Calu3 (cell line): ENCODE data around the gene YARS1. TPM values are rescaled to one million over a fixed set of nuclear protein-coding genes. Genes with fewer than 3 reads are reported as not detected.
A peak's percentile ranks its signal among the peaks of the same experiment; 100 is the strongest.

ENCODE experiments used
- Bru-seq: library from RNA; stranded (reverse); fragments of 400-500 nt; gene quantifications from one replicate; lab custom pipeline; 2021; lab: Mats Ljungman, UMichigan
- BruChase-seq, 2 experiments: library from RNA; stranded (reverse); fragments of 400-500 nt; gene quantifications; one replicate each; lab custom pipeline; 2021; lab: Mats Ljungman, UMichigan
- BruUV-seq: library from RNA; stranded (reverse); fragments of 400-500 nt; replicated peaks from 2 replicates; lab custom pipeline; 2021; lab: Mats Ljungman, UMichigan
- CTCF ChIA-PET: fragments of 300-600 bp; sonication (Branson Sonifier 250); formaldehyde crosslinking; loops from one replicate; lab custom pipeline; 2022; ENCODE audit warnings: antibody characterized with exemption; lab: Charles Lee
- DNase-seq: peaks from one replicate; pipeline ENCODE4 v3.0.0; 2022
- H3K27ac Mint-ChIP-seq: one replicate; pipeline ENCODE4 v1.8.0; 2022; ENCODE audit warnings: mixed read lengths; ENCODE audit not compliant: unreplicated experiment
- H3K27me3 Mint-ChIP-seq: one replicate; pipeline ENCODE4 v1.8.0; 2022; ENCODE audit warnings: mixed read lengths; ENCODE audit not compliant: unreplicated experiment
- H3K36me3 Mint-ChIP-seq: one replicate; pipeline ENCODE4 v1.8.0; 2022; ENCODE audit warnings: mild to moderate bottlenecking, moderate library complexity, mixed read lengths; ENCODE audit not compliant: insufficient read depth, unreplicated experiment
- H3K4me1 Mint-ChIP-seq: one replicate; pipeline ENCODE4 v1.8.0; 2022; ENCODE audit warnings: mild to moderate bottlenecking, low read depth, mixed read lengths; ENCODE audit not compliant: unreplicated experiment
- H3K4me3 Mint-ChIP-seq: one replicate; pipeline ENCODE4 v1.8.0; 2022; ENCODE audit warnings: mild to moderate bottlenecking, low read depth, moderate library complexity, mixed read lengths; ENCODE audit not compliant: unreplicated experiment
- H3K9me3 Mint-ChIP-seq: one replicate; pipeline ENCODE4 v1.8.0; 2022; ENCODE audit warnings: low read depth, mixed read lengths; ENCODE audit not compliant: unreplicated experiment
- intact Hi-C: fragments of 100-400 bp; cut with micrococcal nuclease; formaldehyde crosslinking; loops from one replicate; pipeline ENCODE4 v1.10.0; 2022; ENCODE audit not compliant: unreplicated experiment
- long read RNA-seq: library from polyadenylated mRNA; stranded (forward); transcript quantifications from one replicate; pipeline ENCODE4 v2.0.0, GENCODE V29; 2022
- total RNA-seq: library from RNA; stranded (reverse); gene quantifications from 2 replicates; pipeline ENCODE4 v1.2.3, GENCODE V29; 2022
- TF ChIP-seq, protein P1 (sequence below): fragments of 200-600 bp; IDR thresholded peaks from one replicate; pipeline ENCODE4 v1.8.0; 2022; ENCODE audit warnings: antibody characterized with exemption; ENCODE audit not compliant: unreplicated experiment

Gene YARS1
- 186 and 188 TPM in 2 replicates for total RNA-seq
- percentile 89 among the genes with signal in this experiment for Bru-seq, nascent RNA
- percentile 94 among the genes with signal in this experiment for BruChase-seq, experiment 1, labeled RNA remaining after a 6-hour chase
- percentile 88 among the genes with signal in this experiment for BruChase-seq, experiment 2, labeled RNA remaining after a 2-hour chase
- long read RNA-seq, transcript YARS-201 (13 exons, 3,238 nt), result major isoform, 207 of 262 reads
- long read RNA-seq, partial matches to known transcripts, result 22 of 262 reads
- long read RNA-seq, other reads (novel, unspliced or antisense), result 31 of 262 reads

DNA sequence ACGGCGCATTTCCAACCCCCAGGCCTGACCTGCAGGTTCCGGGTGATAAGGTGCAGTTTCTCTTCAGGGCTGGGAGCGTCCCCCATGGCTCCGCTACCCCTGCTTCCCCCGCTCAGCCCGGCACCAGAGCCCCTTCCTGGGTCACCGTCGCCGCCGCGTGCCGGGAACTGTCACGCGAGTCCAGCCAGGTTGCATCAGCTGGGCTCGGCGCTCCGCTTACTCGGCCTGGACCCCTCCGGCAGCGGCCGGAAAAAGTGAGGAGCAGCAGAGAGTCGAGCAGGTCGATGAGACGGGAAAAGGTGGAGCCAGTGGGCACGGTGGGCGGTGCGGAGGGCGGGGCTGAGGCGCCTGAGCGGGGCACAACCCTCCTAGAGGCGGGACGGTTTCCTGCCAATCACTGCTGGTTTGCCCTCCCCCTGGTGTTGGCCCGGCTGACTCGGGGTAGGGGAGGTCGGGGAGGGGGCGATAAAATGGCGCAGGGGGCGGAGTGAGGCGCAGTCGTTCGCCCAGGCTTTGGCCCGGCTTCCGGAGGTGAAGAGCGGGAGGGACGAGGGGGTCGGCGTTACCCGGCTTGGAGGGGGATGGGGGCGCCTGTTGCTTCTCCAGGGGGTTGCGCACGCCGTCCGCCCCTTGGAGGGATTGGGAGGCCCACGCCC, at the start of gene YARS1, which contains the start of gene S100PBP:
YARS1 (minus strand) TSS at position 200 of the 656 bp plus-strand sequence; CDS start at position 86, 114 bp downstream.
S100PBP (plus strand) TSS at position 495 of the 656 bp plus-strand sequence. CDS start 8,447 bp downstream, outside the sequence.
- TF ChIP-seq, protein P1, sequence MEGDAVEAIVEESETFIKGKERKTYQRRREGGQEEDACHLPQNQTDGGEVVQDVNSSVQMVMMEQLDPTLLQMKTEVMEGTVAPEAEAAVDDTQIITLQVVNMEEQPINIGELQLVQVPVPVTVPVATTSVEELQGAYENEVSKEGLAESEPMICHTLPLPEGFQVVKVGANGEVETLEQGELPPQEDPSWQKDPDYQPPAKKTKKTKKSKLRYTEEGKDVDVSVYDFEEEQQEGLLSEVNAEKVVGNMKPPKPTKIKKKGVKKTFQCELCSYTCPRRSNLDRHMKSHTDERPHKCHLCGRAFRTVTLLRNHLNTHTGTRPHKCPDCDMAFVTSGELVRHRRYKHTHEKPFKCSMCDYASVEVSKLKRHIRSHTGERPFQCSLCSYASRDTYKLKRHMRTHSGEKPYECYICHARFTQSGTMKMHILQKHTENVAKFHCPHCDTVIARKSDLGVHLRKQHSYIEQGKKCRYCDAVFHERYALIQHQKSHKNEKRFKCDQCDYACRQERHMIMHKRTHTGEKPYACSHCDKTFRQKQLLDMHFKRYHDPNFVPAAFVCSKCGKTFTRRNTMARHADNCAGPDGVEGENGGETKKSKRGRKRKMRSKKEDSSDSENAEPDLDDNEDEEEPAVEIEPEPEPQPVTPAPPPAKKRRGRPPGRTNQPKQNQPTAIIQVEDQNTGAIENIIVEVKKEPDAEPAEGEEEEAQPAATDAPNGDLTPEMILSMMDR, result no peak
- H3K36me3 Mint-ChIP-seq, result peaks cover 63% of the 10 kb centered on the region
- peak within 1 kb of the TSS; percentile 93 for H3K4me3 Mint-ChIP-seq
- BruUV-seq, result no TSS peak
- H3K9me3 Mint-ChIP-seq, result peaks cover 8% of the 10 kb centered on the region
- peaks cover 37% of the 10 kb centered on the region for H3K4me1 Mint-ChIP-seq
- intact Hi-C loops, result no loop called here
- no peaks in the 10 kb centered on the region for H3K27me3 Mint-ChIP-seq
- H3K27ac Mint-ChIP-seq, result peak within 1 kb of the TSS; percentile 89
- peak; percentile 100 for DNase-seq
- CTCF ChIA-PET, result interaction anchor here (0.6 kb wide), 1 partner anchor 56 kb away, joined by 3 read pairs; no protein-coding TSS in a partner anchor

DNA sequence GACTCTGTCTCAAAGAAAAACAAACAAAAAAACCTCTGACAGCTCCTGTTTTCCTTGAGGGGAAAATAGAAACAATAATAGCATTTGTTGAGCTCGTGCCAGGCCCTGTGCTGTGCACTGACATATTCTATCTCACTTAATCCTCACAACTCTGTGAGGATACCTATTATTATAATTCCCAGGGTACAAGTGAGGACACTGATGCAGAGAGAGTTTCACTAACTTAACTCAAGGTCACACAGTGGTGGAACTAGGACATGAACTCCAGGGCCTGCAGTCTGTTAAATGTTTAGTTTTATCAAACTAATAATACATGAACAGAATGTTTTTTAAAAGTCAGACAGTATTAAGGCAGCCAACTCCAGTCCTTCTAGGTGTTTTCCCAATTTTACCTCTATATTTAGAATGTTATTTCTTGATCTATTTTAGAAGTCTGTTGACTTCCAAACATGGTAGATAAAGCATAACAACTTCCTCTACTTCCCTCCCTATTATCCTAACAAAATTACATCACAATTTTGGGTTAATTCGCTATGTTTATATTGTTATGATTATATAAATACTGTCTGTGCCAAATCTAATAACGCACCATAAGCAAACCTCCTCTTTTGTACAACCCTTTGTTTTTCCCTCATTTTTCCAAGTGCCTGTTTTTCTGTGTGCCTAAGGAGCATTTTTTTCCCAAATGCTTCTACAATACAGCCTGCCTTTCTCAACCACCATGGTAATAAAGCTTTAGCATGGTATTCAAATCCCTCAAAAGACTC, 48.7 kb upstream of the YARS1 start:
- DNase-seq, result no peak
- Mint-ChIP-seq H3K9me3 (no peaks in the 10 kb centered on the region), H3K27me3 (peaks cover 23% of the 10 kb centered on the region), H3K36me3 (peaks cover 15% of the 10 kb centered on the region), H3K27ac (no peak overlapping the region), H3K4me1 (no peaks in the 10 kb centered on the region), H3K4me3 (no peak overlapping the region)
- CTCF ChIA-PET, result no interaction called here
- intact Hi-C loops, result no loop called here
- BruUV-seq, result no TSS peak
- TF ChIP-seq, protein P1, result no peak

DNA sequence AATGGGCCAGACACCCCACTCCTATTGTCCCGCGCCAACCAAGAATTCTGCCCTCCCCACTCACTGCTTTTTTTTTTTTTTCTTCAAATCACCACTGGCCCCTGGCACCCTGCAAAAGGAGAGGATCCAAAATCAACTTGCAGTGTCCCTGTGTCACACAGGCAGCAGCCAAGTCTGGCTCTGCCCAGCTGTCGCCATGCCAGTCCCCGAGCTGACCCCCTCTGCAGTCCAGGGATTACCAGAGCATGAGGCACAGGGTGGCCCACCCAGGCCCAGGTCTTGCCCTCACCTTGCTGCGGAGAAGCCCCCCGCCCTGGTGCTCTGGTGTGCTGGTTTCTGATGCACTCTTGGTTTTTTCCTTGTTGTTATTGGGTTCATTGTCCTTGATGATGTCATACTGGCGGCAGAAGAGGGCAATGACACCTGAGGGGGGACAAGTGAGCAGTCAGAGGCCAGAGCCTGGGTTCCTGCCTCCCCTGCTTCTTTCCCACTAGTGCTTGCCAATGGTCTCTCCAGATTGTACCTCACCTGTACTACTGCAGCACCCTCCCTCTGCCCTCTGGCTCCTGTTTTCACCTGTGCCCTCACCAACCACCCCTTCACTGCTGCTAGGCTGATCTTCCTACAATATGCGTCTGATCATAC, 47.3 kb upstream of the YARS1 start:
- TF ChIP-seq, protein P1, result no peak
- Mint-ChIP-seq H3K9me3 (no peaks in the 10 kb centered on the region), H3K27me3 (peaks cover 14% of the 10 kb centered on the region), H3K4me3 (no peak overlapping the region), H3K27ac (no peak overlapping the region), H3K36me3 (peaks cover 5% of the 10 kb centered on the region), H3K4me1 (no peaks in the 10 kb centered on the region)
- CTCF ChIA-PET, result no interaction called here
- DNase-seq, result no peak
- BruUV-seq, result no TSS peak
- intact Hi-C loops, result no loop called here

DNA sequence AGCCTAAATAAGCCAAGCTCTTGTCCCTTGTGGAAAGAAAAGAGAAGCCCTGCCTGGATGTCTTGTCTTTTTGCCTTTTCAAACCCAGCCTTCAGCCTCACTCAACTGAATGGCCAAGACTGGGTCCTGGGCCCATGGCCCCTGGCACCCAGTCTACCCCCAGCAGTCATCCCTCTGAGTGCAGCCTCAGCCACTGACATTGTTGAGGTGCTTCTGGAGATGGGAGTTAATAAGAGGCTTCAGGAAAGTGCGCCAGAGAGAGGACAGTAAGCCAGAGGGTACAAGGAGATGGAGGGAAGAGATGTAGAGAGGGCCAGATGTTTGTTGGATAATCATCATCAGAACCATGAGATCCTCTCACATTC, 46.7 kb upstream of the YARS1 start:
- peaks cover 7% of the 10 kb centered on the region for H3K27me3 Mint-ChIP-seq
- no peak for DNase-seq
- H3K9me3 Mint-ChIP-seq, result no peaks in the 10 kb centered on the region
- CTCF ChIA-PET, result no interaction called here
- H3K36me3 Mint-ChIP-seq, result no peaks in the 10 kb centered on the region
- H3K27ac Mint-ChIP-seq, result no peak overlapping the region
- TF ChIP-seq, protein P1, result no peak
- no peaks in the 10 kb centered on the region for H3K4me1 Mint-ChIP-seq
- intact Hi-C loops, result no loop called here
- no peak overlapping the region for H3K4me3 Mint-ChIP-seq
- no TSS peak for BruUV-seq
